Rectal smooth muscle tissue (tissue), 1 donor: ENCODE measurements around the gene SPAG6.
"Not testable (repeated sequence)": the region's sequence is repeated elsewhere in the genome, so short reads cannot be mapped to it uniquely, and the experiment has no call there.

ENCODE experiments used
- H3K27ac ChIP-seq: one replicate; pipeline ENCODE4 v1.7.0; 2013; ENCODE audit warnings: low read depth, low read length, inconsistent platforms
- H3K27me3 ChIP-seq: one replicate; pipeline ENCODE4 v1.7.0; 2013; ENCODE audit warnings: low read length; ENCODE audit not compliant: control insufficient read depth, insufficient read depth
- H3K36me3 ChIP-seq: one replicate; pipeline ENCODE4 v1.7.0; 2013; ENCODE audit warnings: low read length; ENCODE audit not compliant: control insufficient read depth, insufficient read depth
- H3K4me1 ChIP-seq: one replicate; pipeline ENCODE4 v1.7.0; 2013; ENCODE audit warnings: low read length; ENCODE audit not compliant: control insufficient read depth, insufficient read depth
- H3K4me3 ChIP-seq: one replicate; pipeline ENCODE4 v1.7.0; 2013; ENCODE audit warnings: low read length
- H3K9ac ChIP-seq: one replicate; pipeline ENCODE4 v1.7.0; 2013; ENCODE audit warnings: low read length

The SPAG6 gene

GRCh38 chr10:22372917-22373316, 27.6 kb downstream of the SPAG6 start:
- Histone ChIP-seq H3K9ac (no peak overlapping the region), H3K4me1 (no peaks in the 10 kb centered on the region), H3K36me3 (no peaks in the 10 kb centered on the region), H3K27ac (no peak overlapping the region), H3K4me3 (no peak overlapping the region), H3K27me3 (no peaks in the 10 kb centered on the region)

GRCh38 chr10:22374489-22375126, 29.3 kb downstream of the SPAG6 start:
- H3K27ac ChIP-seq, result no peak overlapping the region
- H3K4me1 ChIP-seq, result no peaks in the 10 kb centered on the region
- H3K9ac ChIP-seq, result no peak overlapping the region
- H3K27me3 ChIP-seq, result no peaks in the 10 kb centered on the region
- H3K4me3 ChIP-seq, result no peak overlapping the region
- no peaks in the 10 kb centered on the region for H3K36me3 ChIP-seq

GRCh38 chr10:22379059-22379458, 33.8 kb downstream of the SPAG6 start:
- no peaks in the 10 kb centered on the region for H3K27me3 ChIP-seq
- H3K4me3 ChIP-seq, result no peak overlapping the region
- H3K27ac ChIP-seq, result no peak overlapping the region
- H3K36me3 ChIP-seq, result no peaks in the 10 kb centered on the region
- no peak overlapping the region for H3K9ac ChIP-seq
- H3K4me1 ChIP-seq, result no peaks in the 10 kb centered on the region

- Histone ChIP-seq H3K27ac (no peak overlapping the region), H3K9ac (no peak overlapping the region), H3K4me3 (no peak overlapping the region), H3K27me3 (no peaks in the 10 kb centered on the region), H3K4me1 (no peaks in the 10 kb centered on the region), H3K36me3 (no peaks in the 10 kb centered on the region)
Measured at GRCh38 chr10:22381262-22381661, 36.0 kb downstream of the SPAG6 start.

- Histone ChIP-seq H3K4me1 (no peaks in the 10 kb centered on the region), H3K9ac (no peak overlapping the region), H3K27me3 (no peaks in the 10 kb centered on the region), H3K36me3 (no peaks in the 10 kb centered on the region), H3K4me3 (no peak overlapping the region), H3K27ac (no peak overlapping the region)
Measured at GRCh38 chr10:22386503-22386902, 41.2 kb downstream of the SPAG6 start.

GRCh38 chr10:22389856-22390589, 44.7 kb downstream of the SPAG6 start:
- Histone ChIP-seq H3K27me3 (no peaks in the 10 kb centered on the region), H3K9ac (no peak overlapping the region), H3K4me3 (no peak overlapping the region), H3K36me3 (no peaks in the 10 kb centered on the region), H3K27ac (no peak overlapping the region), H3K4me1 (no peaks in the 10 kb centered on the region)

- no peaks in the 10 kb centered on the region for H3K27me3 ChIP-seq
- H3K36me3 ChIP-seq, result no peaks in the 10 kb centered on the region
- no peak overlapping the region for H3K4me3 ChIP-seq
- H3K9ac ChIP-seq, result no peak overlapping the region
- no peak overlapping the region for H3K27ac ChIP-seq
- no peaks in the 10 kb centered on the region for H3K4me1 ChIP-seq
Measured at GRCh38 chr10:22391600-22391999, 46.3 kb downstream of the SPAG6 start.

- not testable (repeated sequence) for H3K36me3 ChIP-seq, H3K27me3 ChIP-seq, H3K9ac ChIP-seq, H3K27ac ChIP-seq, H3K4me1 ChIP-seq, H3K4me3 ChIP-seq
Measured at GRCh38 chr10:22396195-22396594, 50.9 kb downstream of the SPAG6 start.

GRCh38 chr10:22406916-22407315, 61.6 kb downstream of the SPAG6 start:
- not testable (repeated sequence) for H3K36me3 ChIP-seq, H3K27me3 ChIP-seq, H3K27ac ChIP-seq, H3K4me3 ChIP-seq, H3K9ac ChIP-seq, H3K4me1 ChIP-seq

GRCh38 chr10:22410394-22410793, 65.1 kb downstream of the SPAG6 start:
- Histone ChIP-seq H3K36me3 (no peaks in the 10 kb centered on the region), H3K4me1 (no peaks in the 10 kb centered on the region), H3K9ac (no peak overlapping the region), H3K27ac (no peak overlapping the region), H3K27me3 (no peaks in the 10 kb centered on the region), H3K4me3 (no peak overlapping the region)

- Histone ChIP-seq H3K27ac (no peak overlapping the region), H3K4me1 (no peaks in the 10 kb centered on the region), H3K4me3 (no peak overlapping the region), H3K36me3 (no peaks in the 10 kb centered on the region), H3K9ac (no peak overlapping the region), H3K27me3 (no peaks in the 10 kb centered on the region)
Measured at GRCh38 chr10:22410846-22411245, 65.5 kb downstream of the SPAG6 start.

- H3K27me3 ChIP-seq, result no peaks in the 10 kb centered on the region
- no peaks in the 10 kb centered on the region for H3K4me1 ChIP-seq
- no peak overlapping the region for H3K4me3 ChIP-seq
- no peak overlapping the region for H3K27ac ChIP-seq
- no peaks in the 10 kb centered on the region for H3K36me3 ChIP-seq
- no peak overlapping the region for H3K9ac ChIP-seq
Measured at GRCh38 chr10:22414146-22414545, 68.8 kb downstream of the SPAG6 start.

GRCh38 chr10:22415072-22415471, 69.8 kb downstream of the SPAG6 start:
- Histone ChIP-seq H3K27ac (no peak overlapping the region), H3K36me3 (no peaks in the 10 kb centered on the region), H3K4me1 (no peaks in the 10 kb centered on the region), H3K27me3 (no peaks in the 10 kb centered on the region), H3K9ac (no peak overlapping the region), H3K4me3 (no peak overlapping the region)
